HG03520 (cell line): ENCODE results near the gene RUNX1.
"Not testable (repeated sequence)": the region's sequence is repeated elsewhere in the genome, so short reads cannot be mapped to it uniquely, and the experiment has no call there.

ENCODE experiments used
- ATAC-seq: cut with Tn5 transposase; IDR thresholded peaks from one replicate; pipeline ENCODE4 v1.9.1; 2021; ENCODE audit warnings: mild to moderate bottlenecking, moderate library complexity; ENCODE audit not compliant: unreplicated experiment

Gene RUNX1

DNA sequence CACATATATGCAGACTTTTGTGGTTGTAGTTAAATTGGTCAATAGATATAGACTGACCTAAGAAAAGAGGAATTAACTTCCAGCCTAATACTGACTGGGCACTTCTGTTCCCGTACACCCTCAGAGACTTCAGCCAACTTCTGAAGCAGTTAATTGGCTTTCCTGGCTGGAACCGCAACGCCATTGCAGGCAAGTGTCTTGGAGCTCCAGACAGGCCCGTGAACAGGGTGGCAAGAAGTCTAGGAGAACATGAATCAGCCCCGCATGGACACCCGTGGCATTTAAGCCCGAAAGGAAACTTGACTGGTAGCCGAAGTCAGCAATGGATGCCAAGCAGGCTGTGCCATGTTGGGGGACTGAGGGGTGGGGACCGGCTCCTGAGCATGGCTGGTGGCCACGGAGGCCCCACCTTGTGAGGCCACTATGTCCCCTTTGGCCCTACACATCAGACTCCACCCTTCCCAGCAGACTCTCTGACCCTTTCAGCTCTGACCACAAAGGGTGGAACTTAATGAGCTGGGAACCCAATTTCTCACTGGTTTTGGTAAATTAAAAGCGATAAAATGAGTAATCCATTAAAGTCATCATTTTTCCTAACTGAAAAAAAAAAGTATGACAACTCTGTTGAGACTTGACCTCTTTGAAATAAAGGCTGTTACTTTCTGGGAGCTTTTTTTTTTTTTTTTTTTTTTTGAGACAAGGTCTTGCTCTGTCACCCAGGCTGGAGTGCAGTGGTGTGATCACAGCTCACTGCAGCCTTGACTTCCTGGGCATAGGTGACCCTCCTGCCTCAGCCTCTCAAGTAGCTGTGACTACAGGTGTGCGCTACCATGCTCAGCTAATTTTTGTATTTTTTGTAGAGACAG, 54.1 kb downstream of the RUNX1 start:
- no peak for ATAC-seq

GRCh38 chr21:34993521-34993921, 55.6 kb downstream of the RUNX1 start:
- not testable (repeated sequence) for ATAC-seq

- ATAC-seq, result no peak
Observed at GRCh38 chr21:34992736-34993398, 56.2 kb downstream of the RUNX1 start.

- no peak for ATAC-seq
Observed at GRCh38 chr21:34992180-34992579, 56.9 kb downstream of the RUNX1 start.

GRCh38 chr21:34991366-34991957, 57.6 kb downstream of the RUNX1 start:
- ATAC-seq, result no peak

DNA sequence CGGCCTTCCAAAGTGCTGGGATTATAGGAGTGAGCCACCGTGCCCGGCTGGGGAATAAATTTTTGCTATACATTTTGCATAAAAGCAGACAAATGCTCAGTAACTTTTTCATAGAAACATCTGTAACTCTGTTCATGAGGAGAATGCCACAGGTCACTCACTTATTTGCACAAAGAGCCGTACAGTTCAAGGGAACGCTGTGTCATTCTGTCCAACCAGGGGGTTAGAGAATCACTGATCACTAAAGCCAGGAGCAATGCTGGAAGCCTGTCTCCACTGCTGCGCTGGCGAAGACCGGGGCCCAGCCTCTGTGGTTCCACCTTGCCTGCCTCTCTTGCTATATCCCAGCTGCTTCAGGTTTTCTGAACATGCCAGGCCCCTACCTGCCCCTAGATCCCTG, 58.3 kb downstream of the RUNX1 start:
- ATAC-seq, result no peak

GRCh38 chr21:34989337-34990151, 59.6 kb downstream of the RUNX1 start:
- no peak for ATAC-seq

GRCh38 chr21:34988625-34989024, 60.5 kb downstream of the RUNX1 start:
- no peak for ATAC-seq

DNA sequence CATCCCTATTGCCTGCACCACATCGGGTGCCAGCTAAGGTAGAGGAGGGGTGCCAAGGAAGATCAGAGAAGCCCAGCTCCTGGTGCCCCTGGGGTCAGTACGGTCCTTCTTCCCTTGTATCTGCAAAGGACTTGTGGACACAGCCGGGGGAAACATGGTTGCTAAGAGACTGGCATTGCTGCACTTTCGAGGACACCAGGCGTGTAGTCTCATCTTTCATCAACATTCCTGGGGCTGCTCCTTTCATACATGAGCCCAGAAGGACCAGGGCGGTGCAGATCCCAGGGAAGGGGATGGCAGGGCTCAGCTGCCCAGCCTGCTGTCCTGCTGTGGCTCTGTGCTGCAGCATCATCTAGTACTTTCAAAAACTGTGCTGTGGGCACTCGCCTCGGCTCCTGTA, 61.0 kb downstream of the RUNX1 start:
- no peak for ATAC-seq

- no peak for ATAC-seq
Observed at GRCh38 chr21:34987501-34988072, 61.5 kb downstream of the RUNX1 start.

DNA sequence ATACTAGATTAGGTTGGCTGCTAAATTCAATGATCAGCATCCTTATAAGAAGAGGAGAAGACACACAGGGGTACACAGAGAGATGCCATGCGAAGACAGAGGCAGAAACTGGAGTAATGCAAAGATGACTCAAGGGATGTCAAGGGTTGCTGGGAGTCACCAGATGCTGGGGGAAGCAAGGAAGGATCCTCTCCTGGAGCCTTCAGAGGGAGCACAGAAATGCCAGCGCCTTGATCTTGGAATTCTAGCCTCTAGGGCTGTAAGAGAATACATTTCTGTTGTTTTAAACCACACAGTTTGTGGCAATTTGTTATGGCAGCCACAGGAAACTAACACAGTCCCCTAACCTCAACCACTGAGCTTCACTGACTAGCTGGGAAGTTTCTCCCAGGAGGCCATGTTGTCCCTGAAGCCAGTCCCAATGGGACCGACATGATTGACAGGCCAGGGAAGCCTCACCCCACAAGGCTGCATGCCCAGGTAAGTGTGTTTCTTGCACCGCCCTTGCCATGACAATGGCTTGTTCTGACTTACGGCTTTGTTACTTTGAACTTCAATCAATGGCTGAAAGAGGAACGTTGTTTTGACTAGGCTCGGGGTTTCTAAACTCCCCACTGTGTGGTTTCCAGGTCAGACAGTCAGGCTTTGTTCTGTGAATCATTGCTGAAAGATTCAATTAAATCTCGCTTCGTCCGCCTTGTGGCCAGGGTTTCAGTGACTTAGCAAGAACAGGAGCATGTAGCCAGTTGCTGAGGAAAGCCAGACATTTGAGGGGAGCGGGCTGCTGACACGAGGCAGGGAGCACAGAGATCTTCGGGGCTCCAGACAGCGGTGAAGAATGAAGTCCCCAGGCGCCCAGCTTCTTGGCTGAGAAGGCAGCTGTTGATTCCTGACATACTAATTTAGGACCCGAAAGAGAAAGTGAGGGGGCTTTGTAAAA, 62.3 kb downstream of the RUNX1 start:
- ATAC-seq, result peak; percentile 54

GRCh38 chr21:34984356-34985058, 64.6 kb downstream of the RUNX1 start:
- ATAC-seq, result no peak

DNA sequence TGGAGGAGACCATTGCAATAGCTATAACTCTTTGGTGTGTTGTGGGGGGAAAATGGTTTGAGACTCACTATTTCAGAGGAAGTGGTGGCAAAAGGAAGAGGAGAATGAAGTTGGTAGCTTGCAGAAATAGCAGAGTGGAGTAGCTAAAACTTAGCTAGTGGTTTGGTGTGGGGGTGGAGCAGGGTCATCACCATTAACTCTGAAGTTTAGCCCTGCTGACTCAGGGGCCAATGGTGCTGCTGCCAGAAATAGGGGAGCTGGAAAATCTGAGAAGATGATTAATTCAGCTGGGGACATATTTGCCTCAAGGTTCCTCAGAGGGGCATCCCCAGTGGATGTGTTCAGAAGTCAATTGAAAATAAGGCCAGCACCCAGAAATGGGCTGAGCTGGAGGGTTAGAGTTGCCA, 65.4 kb downstream of the RUNX1 start:
- no peak for ATAC-seq

DNA sequence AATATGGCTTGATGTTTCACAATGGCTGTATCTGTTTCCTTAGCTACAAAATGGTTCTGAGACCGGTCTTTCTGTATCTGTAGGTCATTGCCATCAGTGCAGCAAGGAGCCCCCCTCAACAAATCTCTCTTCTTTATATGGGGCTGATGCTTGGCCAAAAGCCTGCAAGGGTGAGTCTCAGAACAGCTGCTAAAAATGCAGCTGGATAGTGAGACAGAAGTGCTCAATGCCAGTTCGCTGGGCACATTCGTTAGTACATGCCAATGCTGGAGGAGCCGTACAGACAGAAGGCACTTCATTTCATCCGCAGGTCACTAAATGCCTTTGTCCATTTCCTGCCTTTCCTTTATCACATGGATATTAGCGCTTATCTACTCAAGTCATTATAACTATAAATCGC, 67.3 kb downstream of the RUNX1 start:
- no peak for ATAC-seq

DNA sequence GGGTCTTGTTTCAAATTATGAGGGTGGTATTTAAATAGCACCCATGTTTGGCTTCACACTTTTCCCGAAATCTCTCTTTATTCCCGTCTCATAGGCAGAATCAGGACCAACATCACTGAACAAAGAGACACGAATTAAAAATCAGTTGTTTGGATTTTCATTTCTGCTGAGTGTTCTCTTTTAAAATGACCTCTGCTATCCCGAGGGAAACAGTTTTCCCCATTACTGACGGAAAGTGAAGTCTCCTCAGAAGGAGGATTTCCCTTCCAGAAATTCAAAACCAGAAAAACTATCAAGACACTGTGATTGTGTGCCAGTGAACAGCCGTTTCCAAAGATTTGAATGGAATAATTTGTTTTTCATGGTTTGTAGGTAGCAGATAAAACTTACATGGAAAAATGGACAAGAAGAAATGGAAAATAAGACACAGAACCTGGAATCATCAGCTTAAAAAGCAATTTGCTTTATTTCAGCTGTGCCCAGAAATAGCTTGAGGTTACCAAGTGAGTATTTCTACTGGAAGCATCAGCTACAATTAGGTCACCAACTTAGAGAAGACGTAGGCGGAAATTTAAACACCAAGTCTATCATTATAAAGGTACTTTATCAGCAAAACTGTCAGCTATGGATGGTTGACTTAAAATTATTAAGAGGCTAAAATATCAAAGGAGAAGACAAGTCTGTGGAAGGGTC, 68.5 kb downstream of the RUNX1 start:
- ATAC-seq, result no peak

DNA sequence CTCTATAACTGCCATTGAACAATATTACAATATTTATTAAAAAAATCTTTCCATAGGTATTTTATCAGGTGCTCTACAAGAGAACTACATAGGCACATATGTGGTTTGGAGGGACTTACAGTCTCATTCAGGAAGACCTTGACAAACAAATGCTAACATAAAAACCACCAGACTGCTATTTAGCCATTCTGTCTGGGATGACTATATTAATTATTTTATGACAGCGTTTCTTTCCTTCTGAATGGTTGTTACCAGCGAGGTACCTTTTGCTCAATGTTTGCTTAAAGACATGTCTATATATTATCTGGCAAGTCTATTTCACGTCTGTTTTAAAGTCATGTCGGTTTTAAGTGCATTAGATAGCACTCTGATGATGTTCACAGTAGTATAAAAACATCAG, 69.7 kb downstream of the RUNX1 start:
- ATAC-seq, result no peak

- no peak for ATAC-seq
Observed at GRCh38 chr21:34977333-34977732, 71.8 kb downstream of the RUNX1 start.

DNA sequence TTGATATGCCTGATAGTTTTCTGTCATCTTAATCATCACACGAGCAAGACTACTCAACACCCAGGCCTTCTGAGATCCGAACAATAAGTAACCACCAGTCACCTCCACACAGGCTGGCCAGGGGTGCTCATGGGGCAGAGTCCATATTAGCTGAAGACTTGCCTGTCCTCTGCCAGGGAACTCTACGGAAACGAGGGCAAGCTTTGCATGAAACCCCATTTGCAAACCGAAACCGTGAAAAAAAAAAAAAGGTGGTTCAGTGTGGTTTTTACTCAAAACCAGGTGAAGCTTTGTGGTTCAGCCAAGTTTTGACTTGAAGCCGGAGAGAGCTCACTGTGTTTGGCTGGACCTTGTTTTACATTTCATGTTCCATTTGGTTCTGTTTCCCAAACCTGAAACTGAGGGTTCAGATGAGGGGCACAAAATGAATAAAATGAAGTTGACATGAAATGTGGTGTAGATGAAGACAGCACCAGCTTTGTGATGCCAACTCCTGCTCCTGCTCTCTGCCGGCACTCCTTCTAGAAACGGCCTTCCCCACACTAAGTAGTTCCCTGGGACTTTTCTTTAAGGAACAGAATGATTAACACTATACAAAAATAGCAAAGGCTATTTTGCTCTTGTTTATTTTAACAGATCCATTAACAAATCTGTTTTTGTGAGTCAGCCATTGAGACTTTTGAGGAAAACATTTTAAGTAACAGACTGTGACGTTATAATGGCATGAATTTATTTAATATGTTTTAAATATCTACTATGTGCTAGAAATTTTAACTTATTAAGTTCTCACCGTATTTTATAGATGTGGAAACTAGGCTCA, 74.7 kb downstream of the RUNX1 start:
- peak; percentile 80 for ATAC-seq
